SU-DHL-6 (cell line): ENCODE results near the gene MEIS3.

Experiments used
- H2AFZ ChIP-seq: fragments of 200-600 bp; sonication (generic); 2 replicates; pipeline ENCODE4 v1.6.1; 2014; ENCODE audit warnings: low read depth, mild to moderate bottlenecking, moderate library complexity, mixed read lengths, antibody characterized with exemption, low read length; ENCODE audit not compliant: severe bottlenecking
- H3F3A ChIP-seq: fragments of 200-600 bp; shearing (Covaris generic); 2 replicates; pipeline ENCODE4 v1.6.0; 2016; ENCODE audit warnings: antibody characterized with exemption, mild to moderate bottlenecking; ENCODE audit not compliant: insufficient read depth
- H3K27ac ChIP-seq: fragments of 200-600 bp; sonication (generic); 2 replicates; pipeline ENCODE4 v1.5.1; 2016; ENCODE audit warnings: low read depth, mild to moderate bottlenecking, low read length, moderate library complexity, mixed read lengths
- H3K27me3 ChIP-seq: fragments of 200-600 bp; sonication (generic), shearing (Covaris generic); 2 replicates; pipeline ENCODE4 v1.6.0; 2014; ENCODE audit warnings: mild to moderate bottlenecking, low read length
- H3K36me3 ChIP-seq: fragments of 200-600 bp; sonication (generic); 2 replicates; pipeline ENCODE4 v1.6.1; 2014; ENCODE audit warnings: mild to moderate bottlenecking, low read length, mixed read lengths
- H3K4me2 ChIP-seq: fragments of 300-600, 200-600 bp; shearing (Covaris generic), sonication (generic); 2 replicates; pipeline ENCODE4 v1.6.0; 2014; ENCODE audit warnings: low read length, low read depth, mild to moderate bottlenecking; ENCODE audit not compliant: poor library complexity, severe bottlenecking
- H3K4me3 ChIP-seq: fragments of 200-600 bp; sonication (generic); 2 replicates; pipeline ENCODE4 v1.5.1; 2014; ENCODE audit warnings: antibody characterized with exemption, low read length, mild to moderate bottlenecking, mixed read lengths; ENCODE audit not compliant: insufficient read depth, poor library complexity, severe bottlenecking
- H3K79me2 ChIP-seq: fragments of 200-600 bp; sonication (generic); 2 replicates; pipeline ENCODE4 v1.6.1; 2014; ENCODE audit warnings: mild to moderate bottlenecking, low read length, moderate library complexity; ENCODE audit not compliant: insufficient read depth
- H3K9ac ChIP-seq: fragments of 200-600 bp; sonication (generic); 2 replicates; pipeline ENCODE4 v1.7.0; 2014; ENCODE audit warnings: mild to moderate bottlenecking, low read length
- H3K9me2 ChIP-seq: fragments of 200-600 bp; sonication (generic); replicated peaks from 2 replicates; pipeline ENCODE4 v1.6.1; 2014; ENCODE audit warnings: low read length; ENCODE audit not compliant: insufficient read depth
- H3K9me3 ChIP-seq: fragments of 200-600 bp; sonication (generic); 2 replicates; pipeline ENCODE4 v1.6.1; 2014; ENCODE audit warnings: low read length, mixed read lengths; ENCODE audit not compliant: insufficient read depth
- H4K20me1 ChIP-seq: fragments of 200-600 bp; sonication (generic); 2 replicates; pipeline ENCODE4 v1.6.1; 2014; ENCODE audit warnings: low read depth, mild to moderate bottlenecking, antibody characterized with exemption, low read length, moderate library complexity, mixed read lengths
- CTCF ChIP-seq: fragments of 200-600 bp; sonication (generic); IDR thresholded peaks from one replicate; pipeline ENCODE4 v1.5.1; 2017; ENCODE audit warnings: antibody characterized with exemption, mild to moderate bottlenecking, low read length, moderate library complexity; ENCODE audit not compliant: insufficient read depth, poor library complexity, severe bottlenecking
- EZH2phosphoT487 ChIP-seq: fragments of 200-600 bp; sonication (generic), shearing (Covaris generic); conservative IDR thresholded peaks from 2 replicates; pipeline ENCODE4 v1.6.1; 2018; ENCODE audit warnings: mild to moderate bottlenecking, antibody characterized with exemption, low read length, moderate library complexity, mixed read lengths

The MEIS3 gene

DNA sequence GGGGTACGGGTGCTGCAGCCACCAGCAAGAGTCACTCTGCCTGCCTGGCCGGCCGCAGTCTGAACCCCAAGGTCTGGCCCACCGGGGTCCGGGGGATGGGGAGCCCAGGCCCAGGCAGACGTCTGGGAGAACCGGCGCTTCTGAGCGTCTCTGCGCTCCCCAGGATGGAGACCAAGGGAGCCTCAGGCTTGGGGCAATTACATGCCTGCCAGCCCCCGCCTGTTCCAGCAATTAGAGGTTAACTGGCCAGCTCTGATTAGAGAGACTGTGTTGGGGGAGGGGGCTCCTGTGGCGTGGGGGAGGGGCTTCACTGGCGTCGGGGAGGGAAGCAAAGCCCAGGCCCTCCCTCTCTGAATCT lies 11.9 kb downstream of the MEIS3 start:
- Histone ChIP-seq H3F3A (no peaks in the 10 kb centered on the region), H3K36me3 (no peaks in the 10 kb centered on the region), H3K9ac (no peak overlapping the region), H4K20me1 (no peaks in the 10 kb centered on the region), H3K4me3 (no peak overlapping the region), H2AFZ (no peak overlapping the region), H3K79me2 (no peaks in the 10 kb centered on the region), H3K9me3 (no peaks in the 10 kb centered on the region), H3K4me2 (no peak overlapping the region), H3K9me2 (no peaks in the 10 kb centered on the region), H3K27ac (no peak overlapping the region), H3K27me3 (no peaks in the 10 kb centered on the region)
- no peak for TF ChIP-seq EZH2phosphoT487
- no peak for TF ChIP-seq CTCF

DNA sequence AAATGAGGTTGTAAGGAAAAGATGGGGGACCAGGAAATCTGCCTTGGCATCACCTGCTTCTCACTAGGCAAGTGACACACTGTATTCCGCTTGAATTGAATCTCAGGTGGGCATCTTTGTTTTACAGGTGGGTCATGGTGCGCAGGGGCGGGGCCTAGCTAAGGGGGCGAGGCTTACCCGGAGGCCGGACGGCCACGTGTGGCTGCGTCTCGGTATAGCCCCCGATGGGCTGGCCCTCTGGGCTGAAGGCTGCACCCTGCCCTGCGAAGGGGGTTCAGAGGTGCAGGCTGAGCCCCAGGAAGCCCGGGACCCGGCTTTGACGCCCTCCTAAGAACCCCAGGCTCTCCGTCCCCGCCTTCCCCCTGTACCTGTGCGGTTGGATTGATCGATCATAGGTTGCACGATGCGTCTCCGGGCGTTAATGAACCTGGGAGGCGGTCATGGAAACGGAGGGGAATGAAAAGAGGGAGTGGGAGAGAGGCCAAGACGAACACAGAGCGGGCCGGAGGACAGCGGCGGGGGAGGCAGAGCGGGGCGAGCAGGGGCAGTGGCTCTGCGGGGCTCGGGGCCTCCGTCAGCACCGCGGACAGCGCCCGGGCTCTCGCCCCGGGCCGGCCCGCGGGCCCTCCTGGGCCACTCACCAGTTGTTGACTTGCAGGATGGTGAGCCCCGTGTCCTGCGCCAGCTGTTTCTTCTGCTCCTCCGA lies 12.5 kb downstream of the MEIS3 start:
- H3K9me3 ChIP-seq = no peaks in the 10 kb centered on the region
- TF ChIP-seq CTCF (no peak), EZH2phosphoT487 (no peak)
- no peaks in the 10 kb centered on the region for H3K36me3 ChIP-seq
- H3K79me2 ChIP-seq = no peaks in the 10 kb centered on the region
- H3F3A ChIP-seq = no peaks in the 10 kb centered on the region
- H3K27me3 ChIP-seq = no peaks in the 10 kb centered on the region
- no peaks in the 10 kb centered on the region for H3K9me2 ChIP-seq
- H3K9ac ChIP-seq = no peak overlapping the region
- H3K27ac ChIP-seq = no peak overlapping the region
- no peak overlapping the region for H2AFZ ChIP-seq
- no peak overlapping the region for H3K4me3 ChIP-seq
- H3K4me2 ChIP-seq = no peak overlapping the region
- H4K20me1 ChIP-seq = no peaks in the 10 kb centered on the region

- Histone ChIP-seq H3K36me3 (no peaks in the 10 kb centered on the region), H3K9ac (no peak overlapping the region), H2AFZ (no peak overlapping the region), H3K4me2 (no peak overlapping the region), H3K27ac (no peak overlapping the region), H3K9me2 (no peaks in the 10 kb centered on the region), H3K4me3 (no peak overlapping the region), H3K79me2 (no peaks in the 10 kb centered on the region), H3K27me3 (no peaks in the 10 kb centered on the region), H3F3A (no peaks in the 10 kb centered on the region), H4K20me1 (no peaks in the 10 kb centered on the region), H3K9me3 (no peaks in the 10 kb centered on the region)
- TF ChIP-seq CTCF (no peak), EZH2phosphoT487 (no peak)
Observed at GRCh38 chr19:47405854-47406417, 13.4 kb downstream of the MEIS3 start.
